DND-41 (cell line): ENCODE results near the gene BZW2.

Source experiments
- ATAC-seq: fragments of 200-7000 bp; cut with Tn5 transposase; 3 replicates; pipeline ENCODE4 v1.9.1; 2021; ENCODE audit warnings: low read depth; ENCODE audit not compliant: insufficient read depth
- DNase-seq: peaks from one replicate; pipeline ENCODE4 v3.0.0-alpha.2; 2020
- H2AFZ ChIP-seq: 2 replicates; pipeline ENCODE4 v1.6.0; 2012; ENCODE audit warnings: low read depth, low read length
- H3K27ac ChIP-seq: 2 replicates; pipeline ENCODE4 v1.5.1; 2012; ENCODE audit warnings: low read length, inconsistent platforms
- H3K27me3 ChIP-seq: fragments of 200-600 bp; sonication (generic); 2 replicates; pipeline ENCODE4 v1.6.0; 2012; ENCODE audit warnings: low read length, mild to moderate bottlenecking, inconsistent platforms; ENCODE audit not compliant: insufficient read depth, poor library complexity
- H3K36me3 ChIP-seq: 2 replicates; pipeline ENCODE4 v1.5.1; 2012; ENCODE audit warnings: low read length, inconsistent platforms; ENCODE audit not compliant: insufficient read depth
- H3K4me1 ChIP-seq: 2 replicates; pipeline ENCODE4 v1.5.1; 2012; ENCODE audit warnings: mild to moderate bottlenecking, low read length; ENCODE audit not compliant: insufficient read depth
- H3K4me2 ChIP-seq: 2 replicates; pipeline ENCODE4 v1.6.0; 2012; ENCODE audit warnings: mild to moderate bottlenecking, moderate library complexity, low read length, inconsistent platforms; ENCODE audit not compliant: insufficient read depth
- H3K4me3 ChIP-seq, 2 experiments: fragments of 200-600 bp in 1 of 2; shearing (Covaris generic) in 1 of 2; 2 replicates each; pipeline ENCODE4 v1.5.1; 2012 to 2016; ENCODE audit warnings: inconsistent platforms in 2 of 2, low read length in 2 of 2, mild to moderate bottlenecking in 2 of 2, low read depth in 1 of 2, moderate library complexity in 1 of 2
- H3K79me2 ChIP-seq: 2 replicates; pipeline ENCODE4 v1.6.0; 2012; ENCODE audit warnings: low read length, inconsistent platforms; ENCODE audit not compliant: insufficient read depth
- H3K9ac ChIP-seq: 2 replicates; pipeline ENCODE4 v1.6.0; 2012; ENCODE audit warnings: low read depth, mild to moderate bottlenecking, inconsistent platforms, low read length, moderate library complexity
- H3K9me3 ChIP-seq: 2 replicates; pipeline ENCODE4 v1.5.1; 2012; ENCODE audit warnings: low read length, moderate library complexity, mild to moderate bottlenecking, inconsistent platforms; ENCODE audit not compliant: insufficient read depth, severe bottlenecking
- H4K20me1 ChIP-seq: 2 replicates; pipeline ENCODE4 v1.6.0; 2012; ENCODE audit warnings: low read length; ENCODE audit not compliant: insufficient read depth
- CTCF ChIP-seq: IDR thresholded peaks from 2 replicates; pipeline ENCODE4 v1.5.1; 2012; ENCODE audit warnings: borderline replicate concordance, low read length, moderate library complexity, mild to moderate bottlenecking; ENCODE audit not compliant: poor library complexity, severe bottlenecking; ENCODE audit errors: extremely low read depth
- EZH2 ChIP-seq: IDR thresholded peaks from 3 replicates; pipeline ENCODE4 v1.6.1; 2012; ENCODE audit warnings: borderline replicate concordance, low read depth, mild to moderate bottlenecking, moderate library complexity, low read length, inconsistent platforms; ENCODE audit not compliant: severe bottlenecking

Gene BZW2

GRCh38 chr7:16644636-16645592 lies 1.1 kb upstream of the BZW2 start:
- Histone ChIP-seq H3K4me1 (peaks cover 49% of the 10 kb centered on the region), H3K27ac (peak overlapping the region; percentile 80), H3K36me3 (no peaks in the 10 kb centered on the region), H3K4me2 (peak overlapping the region; percentile 77), H3K4me3 (peak overlapping the region; percentile 84 to 85), H3K9me3 (no peaks in the 10 kb centered on the region), H2AFZ (peak overlapping the region; percentile 84), H3K79me2 (peaks cover 86% of the 10 kb centered on the region), H3K27me3 (no peaks in the 10 kb centered on the region), H3K9ac (peak overlapping the region; percentile 74), H4K20me1 (peaks cover 24% of the 10 kb centered on the region; the same call in 1 of the 2 replicates)
- ATAC-seq (peak; percentile 47), DNase-seq (peak; percentile 76)
- no peak for TF ChIP-seq CTCF
- no peak for TF ChIP-seq EZH2

GRCh38 chr7:16646472-16647072 lies 591 bp downstream of the BZW2 start:
- H3K36me3 ChIP-seq, result no peaks in the 10 kb centered on the region
- H2AFZ ChIP-seq, result peak overlapping the region; percentile 96
- ATAC-seq, result peak; percentile 6; the same call in 1 of the 3 replicates
- peak overlapping the region; percentile 77 for H3K4me2 ChIP-seq
- H3K4me3 ChIP-seq, result peak overlapping the region; percentile 84 to 85
- H3K79me2 ChIP-seq, result peaks cover 89% of the 10 kb centered on the region
- H4K20me1 ChIP-seq, result peaks cover 39% of the 10 kb centered on the region; the same call in 1 of the 2 replicates
- no peak for TF ChIP-seq EZH2
- TF ChIP-seq CTCF, result no peak
- no peaks in the 10 kb centered on the region for H3K9me3 ChIP-seq
- peak overlapping the region; percentile 91 for H3K27ac ChIP-seq
- H3K27me3 ChIP-seq, result no peaks in the 10 kb centered on the region
- peak overlapping the region; percentile 74 for H3K9ac ChIP-seq
- peak; percentile 32 for DNase-seq
- H3K4me1 ChIP-seq, result peaks cover 52% of the 10 kb centered on the region

- no peaks in the 10 kb centered on the region for H3K27me3 ChIP-seq
- peaks cover 52% of the 10 kb centered on the region for H3K4me1 ChIP-seq
- no peak overlapping the region for H3K27ac ChIP-seq
- peak overlapping the region; percentile 77 for H3K4me2 ChIP-seq
- H3K9ac ChIP-seq, result peak overlapping the region; percentile 74
- TF ChIP-seq CTCF, result no peak
- no peak for TF ChIP-seq EZH2
- peaks cover 92% of the 10 kb centered on the region for H3K79me2 ChIP-seq
- no peaks in the 10 kb centered on the region for H3K9me3 ChIP-seq
- no peak overlapping the region for H2AFZ ChIP-seq
- DNase-seq, result no peak
- peak overlapping the region; percentile 84 to 85; a peak in 3 of 4 replicates for H3K4me3 ChIP-seq
- H3K36me3 ChIP-seq, result no peaks in the 10 kb centered on the region; the same call in 1 of the 2 replicates
- peaks cover 48% of the 10 kb centered on the region; the same call in 1 of the 2 replicates for H4K20me1 ChIP-seq
- no peak for ATAC-seq
Measured at GRCh38 chr7:16647435-16647960, 1.5 kb downstream of the BZW2 start.
